Measurements from ENCODE around the gene CDC42EP4.

The CDC42EP4 gene

GRCh38 chr17:73293480-73293911 is 18.3 kb downstream of the CDC42EP4 start:
- DNase-seq = no peak

GRCh38 chr17:73293031-73293430 is 18.8 kb downstream of the CDC42EP4 start:
- no peak for DNase-seq

- DNase-seq = no peak
These were observed 19.7 kb downstream of the CDC42EP4 start for GRCh38 chr17:73292031-73292531.

- DNase-seq = no peak
These were observed 20.5 kb downstream of the CDC42EP4 start for GRCh38 chr17:73291260-73291801.

- DNase-seq = no peak
These were observed 21.2 kb downstream of the CDC42EP4 start for GRCh38 chr17:73290399-73291259.

- no peak for DNase-seq
These were observed 22.1 kb downstream of the CDC42EP4 start for GRCh38 chr17:73289549-73290254.

- DNase-seq = no peak
These were observed 23.1 kb downstream of the CDC42EP4 start for GRCh38 chr17:73288534-73289302.

- DNase-seq = peak; percentile 46
These were observed 24.9 kb downstream of the CDC42EP4 start for GRCh38 chr17:73286863-73287296.

GRCh38 chr17:73285916-73286862 is 25.6 kb downstream of the CDC42EP4 start:
- DNase-seq = no peak

GRCh38 chr17:73285603-73285908 is 26.2 kb downstream of the CDC42EP4 start:
- no peak for DNase-seq

GRCh38 chr17:73284906-73285602 is 26.7 kb downstream of the CDC42EP4 start:
- DNase-seq = no peak

GRCh38 chr17:73284354-73284753 is 27.4 kb downstream of the CDC42EP4 start:
- no peak for DNase-seq

- DNase-seq = no peak
These were observed 27.9 kb downstream of the CDC42EP4 start for GRCh38 chr17:73283841-73284282.

- DNase-seq = no peak
These were observed 28.6 kb downstream of the CDC42EP4 start for GRCh38 chr17:73283250-73283649.

GRCh38 chr17:73282629-73283028 is 29.2 kb downstream of the CDC42EP4 start:
- DNase-seq = no peak

GRCh38 chr17:73281928-73282327 is 29.9 kb downstream of the CDC42EP4 start:
- no peak for DNase-seq

- DNase-seq = no peak
These were observed 31.6 kb downstream of the CDC42EP4 start for GRCh38 chr17:73280191-73280590.

GRCh38 chr17:73279704-73280103 is 32.1 kb downstream of the CDC42EP4 start:
- no peak for DNase-seq

- DNase-seq = peak; percentile 53
These were observed 33.0 kb downstream of the CDC42EP4 start for GRCh38 chr17:73278465-73279453.

GRCh38 chr17:73278049-73278464 is 33.7 kb downstream of the CDC42EP4 start:
- no peak for DNase-seq

Measured in NCI-H2029 treated with DMSO at 0.1 percent for 48 hours (cell line).